BE2C (cell line): ENCODE data around the gene KIAA1210.

Experiments used
- DNase-seq: peaks from one replicate; pipeline ENCODE4 v3.0.0-alpha.2; 2020
- H3K27me3 ChIP-seq: fragments of 250-450 bp; sonication (Bioruptor Pico); 2 replicates; pipeline ENCODE4 v1.5.1; 2020; ENCODE audit warnings: mild to moderate bottlenecking
- H3K36me3 ChIP-seq: fragments of 250-450 bp; sonication (Bioruptor Pico); 2 replicates; pipeline ENCODE4 v1.5.1; 2020; ENCODE audit warnings: mild to moderate bottlenecking
- H3K4me1 ChIP-seq: fragments of 250-450 bp; sonication (Bioruptor Pico); 2 replicates; pipeline ENCODE4 v1.5.1; 2020
- H3K4me3 ChIP-seq: 2 replicates; pipeline ENCODE4 v1.5.1; 2011; ENCODE audit warnings: low read depth, low read length
- H3K9me3 ChIP-seq: fragments of 250-450 bp; sonication (Bioruptor Pico); 2 replicates; pipeline ENCODE4 v1.5.1; 2020
- TF ChIP-seq, protein P1 (sequence below): IDR thresholded peaks from 2 replicates; pipeline ENCODE4 v1.5.1; 2012; ENCODE audit warnings: mild to moderate bottlenecking, low read depth, low read length

KIAA1210 gene

DNA sequence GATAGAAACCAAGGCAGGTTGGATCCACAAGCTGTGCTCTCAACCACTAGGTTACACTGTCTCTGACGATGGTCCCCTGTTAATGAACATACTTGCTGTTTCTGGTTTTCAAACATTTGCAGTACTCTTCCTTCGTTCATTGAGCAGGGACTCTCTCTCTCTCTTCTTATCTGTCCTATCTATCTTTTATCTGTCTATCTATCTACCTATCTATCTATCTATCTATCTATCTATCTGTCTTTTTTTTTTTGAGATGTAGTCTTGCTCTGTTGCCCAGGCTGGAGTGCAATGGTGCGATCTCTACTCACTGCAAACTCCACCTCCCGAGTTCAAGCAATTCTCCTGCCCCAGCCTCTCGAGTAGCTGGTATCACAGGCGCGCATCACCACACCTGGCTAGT, 64.2 kb downstream of the KIAA1210 start:
- no peaks in the 10 kb centered on the region for H3K9me3 ChIP-seq
- no peaks in the 10 kb centered on the region for H3K27me3 ChIP-seq
- no peak overlapping the region for H3K4me3 ChIP-seq
- no peak for DNase-seq
- TF ChIP-seq, protein P1, sequence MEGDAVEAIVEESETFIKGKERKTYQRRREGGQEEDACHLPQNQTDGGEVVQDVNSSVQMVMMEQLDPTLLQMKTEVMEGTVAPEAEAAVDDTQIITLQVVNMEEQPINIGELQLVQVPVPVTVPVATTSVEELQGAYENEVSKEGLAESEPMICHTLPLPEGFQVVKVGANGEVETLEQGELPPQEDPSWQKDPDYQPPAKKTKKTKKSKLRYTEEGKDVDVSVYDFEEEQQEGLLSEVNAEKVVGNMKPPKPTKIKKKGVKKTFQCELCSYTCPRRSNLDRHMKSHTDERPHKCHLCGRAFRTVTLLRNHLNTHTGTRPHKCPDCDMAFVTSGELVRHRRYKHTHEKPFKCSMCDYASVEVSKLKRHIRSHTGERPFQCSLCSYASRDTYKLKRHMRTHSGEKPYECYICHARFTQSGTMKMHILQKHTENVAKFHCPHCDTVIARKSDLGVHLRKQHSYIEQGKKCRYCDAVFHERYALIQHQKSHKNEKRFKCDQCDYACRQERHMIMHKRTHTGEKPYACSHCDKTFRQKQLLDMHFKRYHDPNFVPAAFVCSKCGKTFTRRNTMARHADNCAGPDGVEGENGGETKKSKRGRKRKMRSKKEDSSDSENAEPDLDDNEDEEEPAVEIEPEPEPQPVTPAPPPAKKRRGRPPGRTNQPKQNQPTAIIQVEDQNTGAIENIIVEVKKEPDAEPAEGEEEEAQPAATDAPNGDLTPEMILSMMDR, result no peak
- no peaks in the 10 kb centered on the region for H3K4me1 ChIP-seq
- H3K36me3 ChIP-seq, result no peaks in the 10 kb centered on the region

DNA sequence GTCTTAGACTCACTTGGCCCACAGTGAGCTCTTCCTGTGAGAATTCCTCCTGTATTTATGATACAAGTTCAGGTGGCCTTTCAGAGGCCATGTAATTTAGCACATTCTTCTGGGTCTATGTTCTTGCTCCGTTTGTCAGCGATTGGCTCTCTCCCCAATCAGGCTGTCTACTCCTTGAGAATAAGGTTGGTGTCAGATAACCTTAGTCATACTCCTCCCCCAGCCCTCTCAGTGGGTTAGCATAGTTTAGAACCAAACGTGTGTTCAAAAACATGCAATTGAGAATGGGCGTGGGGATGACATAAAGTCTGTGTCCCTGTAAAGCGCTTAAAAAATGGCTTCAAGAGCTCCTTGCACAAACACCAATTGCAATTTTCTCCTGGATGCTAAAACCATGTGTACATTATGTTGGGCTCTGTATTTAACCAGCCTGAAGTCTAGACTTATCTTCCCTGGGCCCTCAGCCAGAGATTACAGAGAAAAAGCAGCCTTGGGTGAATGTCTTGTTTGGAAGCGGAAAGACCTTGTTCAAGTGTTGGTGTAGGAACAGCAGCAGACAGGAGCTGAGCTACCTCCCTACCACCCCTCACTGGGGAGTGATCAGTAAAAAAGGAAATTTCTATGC, 64.8 kb downstream of the KIAA1210 start:
- no peaks in the 10 kb centered on the region for H3K36me3 ChIP-seq
- no peak for DNase-seq
- no peaks in the 10 kb centered on the region for H3K9me3 ChIP-seq
- no peak overlapping the region for H3K4me3 ChIP-seq
- TF ChIP-seq, protein P1, result no peak
- no peaks in the 10 kb centered on the region for H3K27me3 ChIP-seq
- H3K4me1 ChIP-seq, result no peaks in the 10 kb centered on the region

DNA sequence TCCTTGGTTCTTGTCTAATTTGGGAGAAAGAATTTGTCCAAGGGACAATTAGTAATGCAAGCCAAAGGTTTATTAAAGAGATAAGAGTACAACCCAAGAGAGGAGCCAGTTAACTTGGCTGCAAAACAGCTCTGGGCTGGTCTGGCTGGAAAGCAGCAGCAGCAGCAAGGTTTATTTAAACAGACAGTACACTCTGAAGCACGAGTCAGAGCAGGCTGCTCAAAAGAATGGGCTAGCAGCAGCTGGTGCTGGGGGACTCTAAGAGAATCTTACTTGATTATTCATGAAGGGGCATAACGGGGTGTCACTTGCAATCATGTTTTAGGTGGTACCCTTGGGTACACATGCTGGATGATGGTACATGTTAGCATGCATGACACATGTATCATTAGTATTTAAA, 71.9 kb downstream of the KIAA1210 start:
- H3K4me3 ChIP-seq, result no peak overlapping the region
- DNase-seq, result no peak

DNA sequence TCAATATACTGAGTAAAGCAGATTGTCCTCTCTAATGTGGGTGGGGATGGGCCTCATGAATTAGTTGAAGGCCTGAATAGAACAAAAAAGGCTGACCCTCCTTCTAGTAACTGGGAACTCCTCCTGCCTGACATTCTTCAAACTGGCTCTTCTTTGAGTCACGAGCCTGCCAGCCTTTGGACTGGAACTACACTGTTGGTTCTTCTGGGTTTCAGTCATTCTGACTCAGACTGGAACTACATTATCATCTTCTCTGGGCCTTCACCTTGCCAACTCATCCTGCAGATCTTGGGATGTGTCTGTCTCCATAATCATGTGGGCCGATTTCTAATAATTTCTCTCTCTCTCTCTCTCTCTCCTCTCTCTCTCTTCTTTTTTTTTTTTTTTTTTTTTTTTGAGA, 81.7 kb downstream of the KIAA1210 start:
- Histone ChIP-seq H3K36me3 (no peaks in the 10 kb centered on the region), H3K9me3 (no peaks in the 10 kb centered on the region), H3K4me3 (no peak overlapping the region), H3K4me1 (no peaks in the 10 kb centered on the region), H3K27me3 (no peaks in the 10 kb centered on the region)
- DNase-seq, result no peak
- TF ChIP-seq, protein P1, result no peak

More for the DNA sequence above, 71.9 kb downstream of the KIAA1210 start:
- no peaks in the 10 kb centered on the region for H3K36me3 ChIP-seq
- TF ChIP-seq, protein P1, result no peak
- H3K4me1 ChIP-seq, result no peaks in the 10 kb centered on the region
- no peaks in the 10 kb centered on the region for H3K27me3 ChIP-seq
- no peaks in the 10 kb centered on the region for H3K9me3 ChIP-seq

DNA sequence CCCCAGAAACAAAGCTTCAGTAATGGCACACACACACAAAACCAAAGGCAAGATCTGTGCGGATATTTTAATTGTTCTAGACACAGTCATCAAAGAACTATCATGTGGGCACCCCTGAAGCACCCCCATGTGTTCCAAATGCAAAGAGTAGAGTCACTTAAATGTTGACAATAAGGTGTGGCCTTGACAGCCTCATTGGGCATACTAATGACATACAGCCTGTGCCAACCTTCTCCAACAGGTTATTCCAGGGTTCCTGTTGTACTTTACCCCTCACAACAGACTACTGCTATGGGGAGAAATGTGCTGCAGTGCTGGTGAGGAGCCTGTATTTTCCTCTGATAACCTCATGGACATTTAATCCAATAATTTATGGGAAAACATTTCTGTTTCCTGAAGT, 84.6 kb downstream of the KIAA1210 start:
- TF ChIP-seq, protein P1, result no peak
- Histone ChIP-seq H3K4me3 (no peak overlapping the region), H3K27me3 (no peaks in the 10 kb centered on the region), H3K4me1 (no peaks in the 10 kb centered on the region), H3K36me3 (no peaks in the 10 kb centered on the region), H3K9me3 (no peaks in the 10 kb centered on the region)
- no peak for DNase-seq

DNA sequence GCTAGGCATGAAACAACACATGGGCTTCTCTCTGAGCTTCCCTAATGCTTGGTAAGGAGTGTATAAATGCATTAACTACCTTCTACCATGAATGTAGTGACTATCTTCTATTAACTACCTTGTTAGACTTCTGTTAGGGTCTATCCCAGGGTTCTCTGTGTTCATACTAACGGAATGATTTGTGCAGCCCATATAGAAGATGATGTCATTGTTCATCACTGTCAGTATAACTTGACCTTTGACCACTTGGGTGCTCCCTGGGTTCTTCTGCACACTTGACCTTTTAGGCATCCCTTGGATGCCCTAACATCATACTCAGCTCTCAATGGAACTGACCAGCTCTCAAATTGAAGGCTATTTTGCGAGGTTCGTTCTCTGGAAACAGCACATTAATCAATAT, 85.6 kb downstream of the KIAA1210 start:
- H3K9me3 ChIP-seq, result no peaks in the 10 kb centered on the region
- no peak for DNase-seq
- H3K4me3 ChIP-seq, result no peak overlapping the region
- TF ChIP-seq, protein P1, result no peak
- no peaks in the 10 kb centered on the region for H3K27me3 ChIP-seq
- H3K36me3 ChIP-seq, result no peaks in the 10 kb centered on the region
- no peaks in the 10 kb centered on the region for H3K4me1 ChIP-seq
